AG09309 (cell line): Measurements from ENCODE around the gene BICC1.

Source experiments
- DNase-seq: peaks from one replicate; pipeline ENCODE4 v3.0.0-alpha.2; 2010; ENCODE audit warnings: low read depth
- H3K4me3 ChIP-seq: 2 replicates; pipeline ENCODE4 v1.5.1; 2011; ENCODE audit warnings: mild to moderate bottlenecking, low read depth, low read length, moderate library complexity; ENCODE audit not compliant: control insufficient read depth
- TF ChIP-seq, protein P1 (sequence below): IDR thresholded peaks from 2 replicates; pipeline ENCODE4 v1.5.1; 2011; ENCODE audit warnings: mild to moderate bottlenecking, low read depth, low read length, inconsistent platforms; ENCODE audit not compliant: insufficient read depth, control insufficient read depth; ENCODE audit errors: missing control alignments

Gene BICC1

DNA sequence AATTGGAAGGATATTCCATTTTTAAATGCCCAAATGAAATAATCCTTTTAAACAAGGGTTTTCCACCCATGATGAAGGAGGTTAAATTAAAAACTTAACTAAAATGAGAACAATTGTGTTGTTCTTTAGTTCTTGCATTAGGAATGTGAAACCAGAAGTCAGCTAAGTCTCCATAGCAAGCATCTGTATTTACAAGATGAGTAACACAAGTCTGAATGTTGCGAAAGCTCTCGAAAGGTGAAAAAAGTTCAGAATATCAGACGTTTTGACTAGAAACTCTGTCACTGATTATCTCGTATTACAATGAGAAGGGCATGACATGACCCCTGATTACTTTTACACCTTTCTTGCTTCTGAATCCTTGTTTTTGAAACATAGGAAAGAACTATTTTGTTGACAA, 149.6 kb downstream of the BICC1 start:
- DNase-seq: peak; percentile 82
- TF ChIP-seq, protein P1, sequence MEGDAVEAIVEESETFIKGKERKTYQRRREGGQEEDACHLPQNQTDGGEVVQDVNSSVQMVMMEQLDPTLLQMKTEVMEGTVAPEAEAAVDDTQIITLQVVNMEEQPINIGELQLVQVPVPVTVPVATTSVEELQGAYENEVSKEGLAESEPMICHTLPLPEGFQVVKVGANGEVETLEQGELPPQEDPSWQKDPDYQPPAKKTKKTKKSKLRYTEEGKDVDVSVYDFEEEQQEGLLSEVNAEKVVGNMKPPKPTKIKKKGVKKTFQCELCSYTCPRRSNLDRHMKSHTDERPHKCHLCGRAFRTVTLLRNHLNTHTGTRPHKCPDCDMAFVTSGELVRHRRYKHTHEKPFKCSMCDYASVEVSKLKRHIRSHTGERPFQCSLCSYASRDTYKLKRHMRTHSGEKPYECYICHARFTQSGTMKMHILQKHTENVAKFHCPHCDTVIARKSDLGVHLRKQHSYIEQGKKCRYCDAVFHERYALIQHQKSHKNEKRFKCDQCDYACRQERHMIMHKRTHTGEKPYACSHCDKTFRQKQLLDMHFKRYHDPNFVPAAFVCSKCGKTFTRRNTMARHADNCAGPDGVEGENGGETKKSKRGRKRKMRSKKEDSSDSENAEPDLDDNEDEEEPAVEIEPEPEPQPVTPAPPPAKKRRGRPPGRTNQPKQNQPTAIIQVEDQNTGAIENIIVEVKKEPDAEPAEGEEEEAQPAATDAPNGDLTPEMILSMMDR: no peak
- H3K4me3 ChIP-seq: no peak overlapping the region

DNA sequence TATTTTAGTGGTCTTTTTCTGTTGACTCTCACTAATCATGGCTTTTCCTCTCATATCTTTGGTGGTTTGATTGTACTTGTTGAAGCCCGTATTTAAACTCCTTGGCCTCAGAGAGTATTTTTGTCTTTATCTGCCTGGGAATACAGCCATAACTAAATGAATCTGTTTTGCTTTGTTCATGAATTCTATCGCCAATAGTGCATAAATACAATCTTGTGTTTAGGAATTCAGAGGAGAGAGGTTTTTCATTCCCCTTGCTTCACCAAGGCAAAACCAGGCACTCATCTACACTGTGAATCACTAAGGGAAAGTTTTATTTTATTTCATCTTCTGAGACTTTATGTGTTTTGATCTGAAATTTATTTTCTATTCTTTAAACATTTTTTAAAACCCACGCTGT, 152.7 kb downstream of the BICC1 start:
- no peak for DNase-seq
- TF ChIP-seq, protein P1: no peak
- no peak overlapping the region for H3K4me3 ChIP-seq

DNA sequence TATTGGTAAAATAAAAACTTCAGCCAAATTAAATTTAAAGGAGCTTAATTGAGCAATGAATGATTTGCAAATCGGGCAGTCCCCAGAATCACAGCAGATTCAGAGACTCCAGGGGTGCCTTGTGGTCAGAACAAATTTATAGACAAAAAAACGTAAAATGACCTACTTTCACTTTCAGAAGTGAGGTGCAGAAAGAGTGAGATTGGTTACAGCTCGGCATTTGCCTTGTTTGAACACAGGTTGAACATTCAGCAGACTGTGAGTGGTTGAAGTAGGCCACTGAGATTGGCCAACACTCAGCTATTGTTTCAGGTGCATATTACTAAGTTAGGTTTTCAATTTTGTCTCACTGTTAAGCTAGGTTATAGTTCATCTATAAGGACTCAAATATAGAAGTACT, 153.4 kb downstream of the BICC1 start:
- TF ChIP-seq, protein P1: no peak
- H3K4me3 ChIP-seq: no peak overlapping the region
- DNase-seq: no peak

DNA sequence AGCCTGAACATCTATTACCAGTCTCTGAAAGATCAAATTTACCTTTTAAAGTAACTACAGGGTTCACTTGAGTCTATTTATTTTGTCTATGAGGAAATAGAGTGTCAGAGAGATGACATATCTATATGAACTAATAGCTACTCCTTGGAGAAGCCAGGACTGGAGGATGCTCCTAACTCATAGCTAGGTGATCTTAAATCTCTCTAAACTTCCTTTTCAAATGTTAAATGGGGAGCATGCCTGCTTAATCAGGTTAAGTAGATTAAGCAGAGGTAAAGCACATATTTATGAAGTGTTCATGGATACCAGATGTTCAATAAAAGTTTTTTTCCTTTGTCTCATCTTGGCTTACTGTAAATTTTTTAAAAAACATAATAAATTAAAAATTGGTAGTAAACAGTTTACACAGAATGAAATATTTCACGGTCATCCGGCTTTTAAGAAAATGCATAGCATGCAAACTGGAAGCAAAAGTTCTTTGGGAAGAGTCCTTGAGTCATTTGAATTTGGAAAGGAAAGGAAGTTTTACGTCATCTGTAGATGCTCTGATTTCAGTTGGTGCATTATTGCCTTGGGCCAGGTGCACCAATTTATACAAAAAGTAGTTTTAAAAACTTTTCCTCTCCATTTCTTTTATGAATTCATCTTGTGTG, 155.1 kb downstream of the BICC1 start:
- H3K4me3 ChIP-seq: no peak overlapping the region
- TF ChIP-seq, protein P1: no peak
- no peak for DNase-seq

DNA sequence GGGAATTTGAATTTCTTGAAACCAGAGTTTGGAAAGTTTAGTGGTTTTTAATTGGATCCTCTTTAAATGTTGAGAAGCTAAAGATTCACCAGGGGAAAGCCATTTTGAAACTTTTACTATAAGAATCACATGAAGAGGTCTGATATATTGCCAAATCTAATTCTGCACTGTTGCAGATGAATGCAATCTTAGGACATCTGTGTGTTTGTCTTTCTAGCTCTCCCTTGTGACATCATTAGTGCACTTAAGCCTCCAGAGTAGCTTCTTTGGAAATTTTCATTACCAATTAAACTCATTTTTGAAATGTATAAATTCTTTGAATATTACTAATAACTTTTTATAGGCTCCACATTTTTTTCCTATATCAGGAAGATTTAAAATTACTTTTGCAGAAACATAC, 160.2 kb downstream of the BICC1 start:
- DNase-seq: no peak
- H3K4me3 ChIP-seq: no peak overlapping the region
- TF ChIP-seq, protein P1: no peak

DNA sequence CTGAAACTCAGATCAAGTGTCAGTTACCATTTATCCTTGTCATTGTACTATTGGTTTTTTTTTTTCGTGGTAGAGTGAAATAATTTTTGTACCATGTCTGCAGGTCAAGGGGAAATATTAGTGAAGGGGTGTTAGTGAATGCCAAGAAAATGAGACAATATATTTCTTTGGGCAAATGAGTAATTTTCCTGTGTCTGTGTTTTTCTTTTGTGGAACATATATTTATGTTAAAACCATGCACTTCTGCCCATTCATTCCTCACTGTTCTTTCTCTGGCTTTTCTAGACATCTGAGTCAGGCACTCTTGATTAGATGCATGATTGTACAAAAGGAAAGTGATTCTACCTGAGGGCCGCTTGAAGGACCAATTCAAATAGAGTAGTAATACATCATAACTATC, 161.6 kb downstream of the BICC1 start:
- no peak for DNase-seq
- H3K4me3 ChIP-seq: no peak overlapping the region
- TF ChIP-seq, protein P1: no peak
